Measurements from ENCODE around the gene ECI2.

The ECI2 gene

DNA sequence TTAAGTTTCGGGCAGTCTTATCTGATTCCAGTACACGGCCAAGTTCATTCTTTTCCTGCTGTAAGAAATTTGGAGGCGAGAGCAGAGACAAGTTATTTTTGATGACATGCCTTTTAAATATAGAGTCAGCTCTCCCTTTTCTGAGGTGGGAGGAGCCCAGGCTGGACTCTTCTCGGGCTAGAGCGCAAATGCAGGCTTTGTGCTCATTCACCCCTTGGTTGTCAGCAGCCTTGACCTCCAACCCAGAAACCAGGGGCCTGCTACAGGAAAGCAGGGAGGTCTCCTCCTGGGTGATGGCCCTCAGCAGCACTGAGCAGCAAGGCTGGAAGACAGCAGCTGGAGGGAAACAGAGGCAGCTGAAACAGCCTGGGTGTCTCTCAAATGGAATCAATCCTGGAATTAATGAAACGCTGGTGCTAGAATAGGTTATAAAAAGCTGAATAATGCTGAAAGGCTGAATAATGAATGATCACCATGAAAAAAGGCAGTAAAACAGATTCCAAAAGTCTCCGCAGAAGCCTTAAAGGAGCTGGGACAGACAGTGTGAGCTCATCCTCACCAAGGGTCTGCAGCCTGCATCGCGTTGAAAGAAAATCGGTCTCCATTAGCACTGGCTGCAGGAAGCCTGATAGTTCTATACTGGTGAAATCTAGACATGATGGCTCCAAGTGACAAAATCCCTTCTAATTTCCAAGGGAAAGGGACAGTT, 28.2 kb upstream of the ECI2 start:
- TF ChIP-seq POLR2A (IDR thresholded peaks at IDR 0.05; ENCODE audit: low read length) (no peak), GATA1 (IDR thresholded peaks at IDR 0.05; ENCODE audit: low read depth, low read length) (no peak)
- no peak for DNase-seq

GRCh38 chr6:4162370-4162769, 27.0 kb upstream of the ECI2 start:
- TF ChIP-seq GATA1 (IDR thresholded peaks at IDR 0.05; ENCODE audit: low read depth, low read length), result no peak
- TF ChIP-seq POLR2A (IDR thresholded peaks at IDR 0.05; ENCODE audit: low read length), result no peak

DNA sequence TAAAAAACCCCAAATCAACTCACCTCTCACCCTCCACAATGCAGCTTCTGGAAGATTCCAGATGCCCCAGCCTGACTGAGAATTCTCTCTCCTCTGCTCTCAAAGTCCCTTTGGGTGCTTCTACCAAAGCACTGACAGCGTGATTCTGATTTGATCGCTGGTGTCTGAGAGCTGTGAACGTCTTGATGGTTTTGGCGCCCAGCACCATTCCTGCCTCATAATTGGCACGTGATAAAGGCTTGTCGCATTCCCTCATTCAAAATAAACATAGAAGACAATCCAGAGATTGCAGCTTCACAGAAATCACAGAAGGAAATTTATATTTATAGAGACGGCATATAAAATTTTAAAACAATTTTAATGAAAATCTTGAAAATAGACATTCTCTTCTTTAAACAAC, 24.1 kb upstream of the ECI2 start:
- TF ChIP-seq POLR2A (IDR thresholded peaks at IDR 0.05; ENCODE audit: low read length), result no peak
- no peak for TF ChIP-seq GATA1 (IDR thresholded peaks at IDR 0.05; ENCODE audit: low read depth, low read length)
- DNase-seq, result no peak

More at GRCh38 chr6:4162370-4162769, 27.0 kb upstream of the ECI2 start:
- DNase-seq, result no peak

DNA sequence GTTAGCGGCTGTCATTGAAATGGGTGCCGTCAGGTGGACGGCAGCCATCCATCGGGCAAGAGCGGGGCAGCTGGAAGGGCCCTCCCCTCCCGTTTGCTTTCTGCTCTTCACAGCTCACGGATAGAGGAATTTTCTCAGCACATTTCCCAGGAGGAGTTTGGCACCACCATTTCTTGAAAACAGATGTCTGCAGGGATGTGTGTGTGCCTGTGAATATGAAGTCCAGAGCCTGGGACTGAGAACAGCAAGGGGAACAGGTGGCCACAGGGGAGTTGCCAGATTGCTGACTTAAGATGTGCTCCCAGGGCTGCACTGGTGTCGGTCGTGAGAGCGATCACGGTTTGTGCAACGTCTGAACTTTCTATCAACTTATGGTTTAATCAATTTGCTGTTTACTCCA, 22.1 kb upstream of the ECI2 start:
- DNase-seq, result no peak
- TF ChIP-seq GATA1 (IDR thresholded peaks at IDR 0.05; ENCODE audit: low read depth, low read length), result no peak
- no peak for TF ChIP-seq POLR2A (IDR thresholded peaks at IDR 0.05; ENCODE audit: low read length)

- TF ChIP-seq GATA1 (IDR thresholded peaks at IDR 0.05; ENCODE audit: low read depth, low read length) (no peak), POLR2A (IDR thresholded peaks at IDR 0.05; ENCODE audit: low read length) (no peak)
- peak; percentile 83 to 93 for DNase-seq
These were observed 20.6 kb upstream of the ECI2 start for GRCh38 chr6:4155848-4156466.

GRCh38 chr6:4153514-4153985, 18.2 kb upstream of the ECI2 start:
- TF ChIP-seq GATA1 (IDR thresholded peaks at IDR 0.05; ENCODE audit: low read depth, low read length) (no peak), POLR2A (IDR thresholded peaks at IDR 0.05; ENCODE audit: low read length) (no peak)
- no peak for DNase-seq

DNA sequence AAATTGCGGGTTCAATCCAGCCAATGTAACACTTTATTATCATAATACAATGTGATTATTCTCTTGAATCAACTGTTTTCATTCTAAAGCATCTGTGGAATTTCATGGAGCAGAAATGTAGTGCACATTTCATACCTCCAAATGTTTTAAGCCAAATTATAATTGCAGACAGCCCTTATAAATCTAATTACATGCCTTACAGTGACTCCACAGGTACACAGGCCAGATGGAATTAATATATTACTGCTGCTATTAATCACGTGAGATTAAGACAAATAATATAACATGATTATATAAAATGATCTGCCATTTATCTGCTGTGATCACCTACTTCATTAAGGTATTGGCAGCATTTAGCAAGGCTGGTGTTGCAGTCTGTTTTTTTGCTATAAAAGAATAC, 9.7 kb upstream of the ECI2 start:
- no peak for DNase-seq
- TF ChIP-seq POLR2A (IDR thresholded peaks at IDR 0.05; ENCODE audit: low read length) (no peak), GATA1 (IDR thresholded peaks at IDR 0.05; ENCODE audit: low read depth, low read length) (no peak)

DNA sequence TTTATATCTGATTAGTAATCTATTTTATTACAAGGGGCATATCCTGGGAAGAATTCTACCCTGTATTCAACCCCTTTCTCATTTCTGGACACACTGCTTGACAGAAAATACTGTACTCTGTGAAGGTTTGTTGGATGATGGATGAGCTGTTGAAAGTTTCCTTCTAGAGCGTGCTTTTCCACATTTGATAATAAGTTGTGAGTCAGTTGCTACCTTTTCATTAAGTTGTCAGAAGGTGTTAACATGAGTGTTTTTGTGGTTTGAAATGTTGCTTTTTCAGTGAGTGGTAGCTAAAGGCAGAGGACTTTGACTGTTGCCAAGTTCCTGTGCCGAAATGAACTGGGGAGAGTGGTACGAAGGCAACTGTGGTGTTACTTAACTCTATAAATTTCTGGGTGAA, 3.9 kb upstream of the ECI2 start:
- TF ChIP-seq GATA1 (IDR thresholded peaks at IDR 0.05; ENCODE audit: low read depth, low read length) (no peak), POLR2A (IDR thresholded peaks at IDR 0.05; ENCODE audit: low read length) (no peak)
- no peak for DNase-seq

DNA sequence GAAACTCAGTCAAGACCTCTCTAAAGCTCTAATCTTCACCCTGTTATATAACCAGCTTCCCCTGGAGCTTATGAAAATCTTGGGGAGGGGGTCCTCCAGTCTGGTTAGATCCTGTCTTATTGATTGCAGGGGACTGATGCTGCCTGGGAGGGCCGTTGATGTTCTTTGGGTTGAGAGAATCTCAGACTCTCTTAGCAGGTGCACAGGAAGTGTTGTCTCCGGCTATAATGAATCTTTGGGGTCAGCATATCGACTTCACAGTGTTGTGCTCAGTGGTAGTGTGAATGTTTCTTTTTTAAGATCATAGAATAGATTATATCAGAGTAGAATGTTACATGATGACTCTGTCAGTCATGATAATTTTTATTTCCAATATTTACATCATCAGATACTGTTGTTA, 2.8 kb upstream of the ECI2 start:
- no peak for DNase-seq
- TF ChIP-seq GATA1 (IDR thresholded peaks at IDR 0.05; ENCODE audit: low read depth, low read length), result no peak
- TF ChIP-seq POLR2A (IDR thresholded peaks at IDR 0.05; ENCODE audit: low read length), result no peak

GRCh38 chr6:4136354-4136831, 1.0 kb upstream of the ECI2 start:
- no peak for DNase-seq
- no peak for TF ChIP-seq POLR2A (IDR thresholded peaks at IDR 0.05; ENCODE audit: low read length)
- TF ChIP-seq GATA1 (IDR thresholded peaks at IDR 0.05; ENCODE audit: low read depth, low read length), result no peak

- TF ChIP-seq POLR2A (IDR thresholded peaks at IDR 0.05; ENCODE audit: low read length), result no peak
- TF ChIP-seq GATA1 (IDR thresholded peaks at IDR 0.05; ENCODE audit: low read depth, low read length), result no peak
- DNase-seq, result peak; percentile 96 to 98
These were observed 434 bp upstream of the ECI2 start for GRCh38 chr6:4135665-4136353.

DNA sequence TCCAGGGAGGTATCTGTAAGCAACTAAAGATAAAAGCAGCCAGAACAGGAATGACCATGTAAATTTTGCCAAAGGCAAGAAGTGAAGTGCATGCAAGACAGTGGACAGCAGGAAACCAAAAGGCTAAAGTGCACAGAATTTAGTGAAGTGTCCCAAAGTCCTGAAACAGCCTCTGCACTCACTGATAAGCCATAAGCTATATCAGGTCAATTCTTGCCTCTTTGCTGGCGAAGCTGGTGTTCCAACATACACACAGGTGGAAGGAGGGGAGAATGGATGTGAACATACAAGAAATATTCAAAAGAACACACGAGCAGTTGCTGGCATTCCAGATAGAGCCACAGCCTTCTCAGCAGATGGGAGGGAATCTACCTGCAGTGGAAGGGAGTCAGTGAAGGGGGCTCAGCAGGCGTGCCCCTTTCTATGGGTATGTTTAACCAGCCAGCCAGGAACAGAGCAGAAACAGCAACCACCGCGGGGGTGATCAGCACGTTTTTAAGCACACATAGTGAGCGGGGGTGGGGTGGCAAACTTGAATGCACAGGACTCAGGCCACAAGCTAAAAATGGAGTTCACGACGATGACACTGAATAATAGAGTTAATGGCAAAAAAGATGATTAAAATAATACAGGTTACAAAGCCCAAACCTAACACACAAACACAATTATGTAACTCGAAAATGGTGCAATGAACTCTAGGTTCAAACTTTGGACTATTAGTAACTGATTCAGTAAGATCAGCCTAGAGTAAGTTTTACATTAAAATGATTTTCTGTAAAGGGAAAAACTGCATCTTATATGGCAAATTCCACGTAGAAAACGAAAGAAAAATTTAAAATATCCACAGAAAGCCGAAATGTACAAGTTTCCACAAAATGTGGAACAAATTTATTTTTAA, 1.2 kb downstream of the ECI2 start:
- no peak for TF ChIP-seq POLR2A (IDR thresholded peaks at IDR 0.05; ENCODE audit: low read length)
- no peak for TF ChIP-seq GATA1 (IDR thresholded peaks at IDR 0.05; ENCODE audit: low read depth, low read length)

DNA sequence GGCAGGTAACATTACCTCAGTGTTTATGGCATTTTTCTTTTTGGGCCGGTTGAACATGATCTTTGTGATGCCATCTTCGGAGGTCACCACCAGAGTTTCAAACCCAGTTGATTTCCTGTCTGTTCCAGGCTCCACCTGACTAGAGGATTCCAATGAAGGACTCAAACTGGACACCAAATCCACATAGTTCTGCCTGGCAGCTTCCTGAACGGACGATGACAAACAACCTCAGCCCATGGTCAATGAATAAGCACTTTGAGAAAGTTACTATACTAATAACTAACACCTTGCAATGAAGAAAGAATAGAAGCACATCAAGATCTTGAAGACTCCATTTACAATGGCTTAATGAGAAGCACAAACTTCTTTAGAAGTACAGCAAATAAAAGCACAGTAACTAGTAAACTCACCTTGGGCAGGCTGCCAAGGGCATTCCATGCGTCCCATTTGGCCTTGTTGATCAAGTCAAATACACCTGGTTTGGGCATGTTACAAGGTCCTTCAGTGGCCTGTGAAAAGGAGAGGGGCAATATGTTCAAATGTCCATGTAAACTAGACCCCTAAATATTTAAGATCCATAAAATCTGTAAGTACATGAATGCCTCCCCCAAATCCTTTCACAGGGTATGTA, 4.9 kb downstream of the ECI2 start:
- no peak for DNase-seq
- TF ChIP-seq GATA1 (IDR thresholded peaks at IDR 0.05; ENCODE audit: low read depth, low read length) (no peak), POLR2A (IDR thresholded peaks at IDR 0.05; ENCODE audit: low read length) (no peak)

More for the DNA sequence above, 1.2 kb downstream of the ECI2 start:
- peak; percentile 71 to 78 for DNase-seq
